Upper lobe of right lung (tissue), 1 donor: Measurements from ENCODE around the gene METTL22. TPM values are rescaled to one million over a fixed set of nuclear protein-coding genes. Genes with fewer than 3 reads are reported as not detected.

Experiments used
- ATAC-seq: fragments of 200-7000 bp; cut with Tn5 transposase; one replicate; pipeline ENCODE4 v1.9.1; 2020; ENCODE audit warnings: mild to moderate bottlenecking, moderate library complexity
- DNase-seq: peaks from one replicate; pipeline ENCODE4 v3.0.0-alpha.2; 2020
- H3K27ac ChIP-seq: fragments of 200-600 bp; one replicate; pipeline ENCODE4 v1.8.0; 2022
- H3K27me3 ChIP-seq: fragments of 200-600 bp; one replicate; pipeline ENCODE4 v1.8.0; 2022; ENCODE audit warnings: mild to moderate bottlenecking
- H3K36me3 ChIP-seq: fragments of 200-600 bp; one replicate; pipeline ENCODE4 v1.8.0; 2022
- H3K4me1 ChIP-seq: fragments of 200-600 bp; one replicate; pipeline ENCODE4 v1.8.0; 2022
- H3K4me3 ChIP-seq: fragments of 200-600 bp; one replicate; pipeline ENCODE4 v1.8.0; 2022; ENCODE audit warnings: mild to moderate bottlenecking
- H3K9me3 ChIP-seq: fragments of 200-600 bp; one replicate; pipeline ENCODE4 v1.8.0; 2022
- CTCF ChIP-seq: fragments of 200-600 bp; IDR thresholded peaks from one replicate; pipeline ENCODE4 v1.8.0; 2022; ENCODE audit warnings: antibody characterized with exemption
- intact Hi-C: fragments of 100-400 bp; cut with DNase I; formaldehyde crosslinking; loops from one replicate; pipeline ENCODE4 v1.11.0; 2022
- total RNA-seq: library from RNA; stranded (reverse); fragmentation: NEBNext Ultra II Directional; extraction: Animal tissue kit (Norgen Biotek cat#: 25700); gene quantifications from one replicate; pipeline ENCODE4 v1.2.1, GENCODE V29; 2021
- donor health status: DM: no; HTN: yes; CAD: no; lungs with severe emphysema.

METTL22 gene
- total RNA-seq, 1 donor from 2014 or later, result 38.6 TPM

GRCh38 chr16:8634991-8635736 lies 13.7 kb downstream of the METTL22 start:
- Histone ChIP-seq H3K9me3 (no peaks in the 10 kb centered on the region), H3K27me3 (no peaks in the 10 kb centered on the region), H3K4me1 (no peaks in the 10 kb centered on the region), H3K27ac (no peak overlapping the region), H3K4me3 (no peak overlapping the region), H3K36me3 (peaks cover 83% of the 10 kb centered on the region)
- ATAC-seq (no peak), DNase-seq (no peak)
- no peak for TF ChIP-seq CTCF
- intact Hi-C loops, result no loop called here

- no peak overlapping the region for H3K4me3 ChIP-seq
- no peaks in the 10 kb centered on the region for H3K27me3 ChIP-seq
- H3K9me3 ChIP-seq, result no peaks in the 10 kb centered on the region
- no peak overlapping the region for H3K27ac ChIP-seq
- ATAC-seq, result no peak
- TF ChIP-seq CTCF, result no peak
- intact Hi-C loops, result no loop called here
- no peak for DNase-seq
- peaks cover 91% of the 10 kb centered on the region for H3K36me3 ChIP-seq
- H3K4me1 ChIP-seq, result no peaks in the 10 kb centered on the region
These were observed 18.2 kb downstream of the METTL22 start for GRCh38 chr16:8639694-8640093.

DNA sequence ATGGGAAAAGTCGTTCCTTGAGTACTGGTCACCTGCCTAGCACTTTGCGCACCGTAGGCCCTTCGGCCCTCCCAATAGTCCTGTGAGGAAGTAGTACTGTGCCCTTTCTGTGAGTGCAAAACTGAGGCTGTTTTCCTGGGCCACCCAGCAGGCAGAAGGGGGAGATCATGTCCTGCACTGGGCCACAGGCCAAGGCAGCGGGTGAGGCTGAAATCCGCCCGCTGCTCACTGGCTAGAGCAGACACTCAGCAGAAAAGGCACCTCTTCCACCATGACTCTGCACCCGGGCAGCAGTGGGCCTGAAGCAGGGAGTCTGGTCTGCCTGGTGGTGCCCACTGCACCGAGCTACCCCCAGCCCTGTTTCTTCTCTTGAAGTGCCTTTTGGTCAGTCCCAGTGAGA lies 20.2 kb downstream of the METTL22 start:
- intact Hi-C loops, result no loop called here
- Histone ChIP-seq H3K36me3 (peaks cover 90% of the 10 kb centered on the region), H3K4me3 (no peak overlapping the region)

GRCh38 chr16:8642146-8642545 lies 20.6 kb downstream of the METTL22 start:
- ATAC-seq, result no peak
- Histone ChIP-seq H3K27ac (no peak overlapping the region), H3K4me3 (no peak overlapping the region), H3K4me1 (no peaks in the 10 kb centered on the region), H3K36me3 (peaks cover 90% of the 10 kb centered on the region), H3K9me3 (no peaks in the 10 kb centered on the region), H3K27me3 (no peaks in the 10 kb centered on the region)
- DNase-seq, result no peak
- TF ChIP-seq CTCF, result no peak
- intact Hi-C loops, result no loop called here

More for the DNA sequence above, 20.2 kb downstream of the METTL22 start:
- Histone ChIP-seq H3K9me3 (no peaks in the 10 kb centered on the region), H3K27ac (no peak overlapping the region), H3K4me1 (no peaks in the 10 kb centered on the region), H3K27me3 (no peaks in the 10 kb centered on the region)
- TF ChIP-seq CTCF, result no peak
- DNase-seq, result no peak
- no peak for ATAC-seq

- Histone ChIP-seq H3K27ac (peak overlapping the region; percentile 60), H3K4me1 (no peaks in the 10 kb centered on the region), H3K27me3 (no peaks in the 10 kb centered on the region), H3K4me3 (peak overlapping the region; percentile 5), H3K36me3 (peaks cover 78% of the 10 kb centered on the region), H3K9me3 (no peaks in the 10 kb centered on the region)
- peak; percentile 75 for DNase-seq
- peak; percentile 9 for TF ChIP-seq CTCF
- intact Hi-C loops, result no loop called here
- peak; percentile 87 for ATAC-seq
These were observed 23.0 kb downstream of the METTL22 start for GRCh38 chr16:8644211-8645140.
